ENCODE data around the gene MAP1LC3B. TPM values are rescaled to one million over a fixed set of nuclear protein-coding genes. Genes with fewer than 3 reads are reported as not detected.

MAP1LC3B gene
- total and polyA plus RNA-seq, 2 donors (not counting 1 experiment from before 2014, with no cell fraction given), result 72.7 to 75.8 TPM

DNA sequence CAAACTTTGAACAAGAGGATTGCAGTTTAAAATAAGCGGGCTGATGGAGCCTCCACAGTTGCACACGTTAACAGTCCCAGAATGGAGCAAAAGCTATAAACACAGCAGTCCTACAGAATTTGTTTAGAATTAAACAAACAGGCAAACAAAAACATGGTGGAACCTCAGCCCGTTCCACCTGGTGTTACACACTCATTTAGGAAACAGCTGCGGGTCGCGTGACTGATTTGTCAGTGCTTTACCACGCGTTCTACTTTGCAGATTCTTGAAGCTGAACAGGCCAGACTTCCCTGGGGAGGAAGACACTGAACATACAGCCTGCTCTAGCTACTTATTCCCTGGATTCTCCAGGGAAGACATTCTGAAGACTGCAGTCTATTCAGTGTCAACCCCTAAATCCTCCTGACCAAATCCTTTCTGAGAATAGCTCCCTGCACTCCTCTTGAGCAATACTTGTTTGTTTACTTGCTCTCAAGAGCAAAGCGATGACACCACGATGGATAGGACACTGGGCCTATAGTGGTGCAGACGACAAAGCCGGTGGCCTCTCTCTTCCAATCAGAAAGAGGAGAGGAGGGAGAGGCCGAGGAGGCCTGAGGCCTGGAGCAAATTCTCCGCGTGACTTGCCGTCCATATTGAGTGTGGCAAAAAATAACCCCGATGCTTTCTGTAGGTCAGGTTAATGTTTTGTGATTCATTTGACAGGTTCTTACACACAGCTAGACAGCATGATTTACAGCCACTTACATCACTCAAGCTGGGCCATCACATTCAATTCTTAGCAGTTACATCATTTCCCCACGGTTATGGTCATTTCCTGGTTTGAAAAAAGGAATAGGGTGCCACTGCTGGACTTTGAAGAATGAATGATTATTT is 4.0 kb upstream of the MAP1LC3B start:
- Histone ChIP-seq H3K27me3 (replicated peaks in 1 of 4; ENCODE audit: control extremely low read depth in 1 of 4, control insufficient read depth in 3 of 4, insufficient read depth in 4 of 4, low read length in 3 of 4) (no peaks in the 10 kb centered on the region), H3K36me3 (replicated peaks in 1 of 2; ENCODE audit: control extremely low read depth in 1 of 2, control insufficient read depth in 1 of 2, extremely low read depth in 1 of 2, insufficient read depth in 2 of 2, low read length in 1 of 2) (no peaks in the 10 kb centered on the region), H3K4me3 (ENCODE audit: control extremely low read depth in 1 of 5, extremely low read depth in 1 of 5, insufficient read depth in 1 of 5, low read depth in 2 of 5, low read length in 4 of 5) (peak overlapping the region; percentile 19 to 39 (median 35)), H3K4me1 (ENCODE audit: control insufficient read depth in 2 of 2, insufficient read depth in 2 of 2, low read length in 2 of 2) (peaks cover 36 to 52% of the 10 kb centered on the region in 2 donors), H3K27ac (ENCODE audit: low read length in 2 of 2) (peak overlapping the region; percentile 94 to 98), H3K9me3 (ENCODE audit: control extremely low read depth in 1 of 3, control insufficient read depth in 2 of 3, insufficient read depth in 1 of 3, low read length in 2 of 3) (no peaks in the 10 kb centered on the region), H4K20me1 (ENCODE audit: control insufficient read depth, insufficient read depth, low read length, poor library complexity, severe bottlenecking) (peaks cover 5% of the 10 kb centered on the region), H3K4me2 (replicated peaks; ENCODE audit: low read depth, low read length, poor library complexity, severe bottlenecking) (peak overlapping the region; percentile 68), H3K9ac (ENCODE audit: low read length) (peak overlapping the region; percentile 28), H2AFZ (ENCODE audit: insufficient read depth, low read depth, low read length, poor library complexity, severe bottlenecking) (peak overlapping the region; percentile 60), H3K79me2 (ENCODE audit: control insufficient read depth, insufficient read depth, low read length) (peaks cover 6% of the 10 kb centered on the region)
- intact Hi-C loops (cut with micrococcal nuclease), result loop anchor here (10.0 kb wide), 2 partner anchors 833 to 1833 kb away; partner anchors contain the start of gene MTHFSD
- ChIA-PET CTCF (interaction anchor here (0.8 to 2.1 kb wide), 4 partner anchors 9 to 72 kb away, joined by 3 to 7 read pairs (median 4); partner anchors contain the start of gene C16orf95), POLR2A (interaction anchor here (0.8 to 1.3 kb wide), 2 partner anchors 71 to 313 kb away, joined by 3 to 9 read pairs; partner anchors contain the start of gene C16orf95)
- no peak for TF ChIP-seq CTCF (IDR thresholded peaks at IDR 0.05)
- TF ChIP-seq EZH2 (IDR thresholded peaks at IDR 0.05; ENCODE audit: borderline replicate concordance, insufficient read depth, low read depth, low read length, poor library complexity, severe bottlenecking), result no peak
- no peaks in the 10 kb centered on the region for H3K27me3 Mint-ChIP-seq
- 2% methylated on average over 15 of the region's 18 CpGs for whole genome bisulfite sequencing (ENCODE audit: insufficient coverage)
- H3K27ac Mint-ChIP-seq, result peak overlapping the region; percentile 98
- peaks cover 50% of the 10 kb centered on the region for H3K4me1 Mint-ChIP-seq
- peak overlapping the region; percentile 68 for H3K4me3 Mint-ChIP-seq
- peaks cover 3% of the 10 kb centered on the region for H3K9me3 Mint-ChIP-seq (ENCODE audit: insufficient read depth)
- ATAC-seq (ENCODE audit: low read depth) (peak; percentile 56), DNase-seq (peak; percentile 96)

All from B cell (primary cell).